Tibial nerve (tissue), 4 donors: ENCODE measurements around the gene PCDHGA4. TPM values are rescaled to one million over a fixed set of nuclear protein-coding genes. Genes with fewer than 3 reads are reported as not detected.

Experiments
- DNase-seq, 2 donors: peaks; one replicate each; pipeline ENCODE4 v3.0.0-alpha.2; 2019; ENCODE audit warnings: low spot score in 2 of 2
- H3K27ac ChIP-seq, 4 donors: fragments of 200-600 bp; sonication (generic) in 3 of 4; one replicate each; pipeline ENCODE4 v1.5.1; 2017 to 2019; ENCODE audit warnings: mild to moderate bottlenecking in 1 of 4
- H3K27me3 ChIP-seq, 2 donors: fragments of 200-600 bp; sonication (generic) in 1 of 2; one replicate each; pipeline versions ENCODE4 v1.5.1 to v1.6.0; 2017 to 2019
- H3K36me3 ChIP-seq, 3 donors: fragments of 200-600 bp; sonication (generic); one replicate each; pipeline ENCODE4 v1.5.1; 2018 to 2019
- H3K4me1 ChIP-seq, 4 donors: fragments of 200-600 bp; sonication (generic) in 3 of 4; one replicate each; pipeline ENCODE4 v1.5.1; 2017 to 2019
- H3K4me3 ChIP-seq, 4 donors: fragments of 200-600 bp; sonication (generic) in 3 of 4; one replicate each; pipeline ENCODE4 v1.5.1; 2017 to 2019; ENCODE audit warnings: mild to moderate bottlenecking in 1 of 4, moderate library complexity in 1 of 4
- H3K9me3 ChIP-seq, 4 donors: fragments of 200-600 bp; sonication (generic) in 3 of 4; one replicate each; pipeline ENCODE4 v1.5.1; 2017 to 2019
- EP300 ChIP-seq, 2 donors: sonication (generic); formaldehyde crosslinking; IDR thresholded peaks; one replicate each; pipeline ENCODE4 v1.6.1; 2017; ENCODE audit warnings: antibody characterized with exemption in 2 of 2, mild to moderate bottlenecking in 1 of 2
- POLR2A ChIP-seq, 2 donors: fragments of 450-650 bp; IDR thresholded peaks; one replicate each; pipeline ENCODE4 v1.6.1; 2017; ENCODE audit warnings: antibody characterized with exemption in 2 of 2, mild to moderate bottlenecking in 2 of 2, moderate library complexity in 2 of 2
- WGBS, 2 donors: methylation state at CpG; one replicate each; pipeline ENCODE4 v1.1.5; 2018; 5-methylcytosine and 5-hydroxymethylcytosine counted together
- total RNA-seq, 4 donors: library from RNA; depleted of rRNA; stranded (reverse); fragments of >200 nt; gene quantifications; one replicate each; pipeline ENCODE4 v1.1.0, GENCODE V29; 2016
- TF ChIP-seq, protein P1 (sequence below), 5 experiments: fragments of 200-600 bp in 3 of 5; fragments of 450-650 bp in 2 of 5; sonication (generic) in 3 of 5; IDR thresholded peaks; one replicate each; pipeline ENCODE4 v1.5.1; 2016 to 2019; ENCODE audit warnings: antibody characterized with exemption in 5 of 5, mild to moderate bottlenecking in 3 of 5, moderate library complexity in 2 of 5

PCDHGA4 gene
- total RNA-seq, 4 donors from 2014 or later: 5.1 to 13.5 (median 9.2) TPM

DNA sequence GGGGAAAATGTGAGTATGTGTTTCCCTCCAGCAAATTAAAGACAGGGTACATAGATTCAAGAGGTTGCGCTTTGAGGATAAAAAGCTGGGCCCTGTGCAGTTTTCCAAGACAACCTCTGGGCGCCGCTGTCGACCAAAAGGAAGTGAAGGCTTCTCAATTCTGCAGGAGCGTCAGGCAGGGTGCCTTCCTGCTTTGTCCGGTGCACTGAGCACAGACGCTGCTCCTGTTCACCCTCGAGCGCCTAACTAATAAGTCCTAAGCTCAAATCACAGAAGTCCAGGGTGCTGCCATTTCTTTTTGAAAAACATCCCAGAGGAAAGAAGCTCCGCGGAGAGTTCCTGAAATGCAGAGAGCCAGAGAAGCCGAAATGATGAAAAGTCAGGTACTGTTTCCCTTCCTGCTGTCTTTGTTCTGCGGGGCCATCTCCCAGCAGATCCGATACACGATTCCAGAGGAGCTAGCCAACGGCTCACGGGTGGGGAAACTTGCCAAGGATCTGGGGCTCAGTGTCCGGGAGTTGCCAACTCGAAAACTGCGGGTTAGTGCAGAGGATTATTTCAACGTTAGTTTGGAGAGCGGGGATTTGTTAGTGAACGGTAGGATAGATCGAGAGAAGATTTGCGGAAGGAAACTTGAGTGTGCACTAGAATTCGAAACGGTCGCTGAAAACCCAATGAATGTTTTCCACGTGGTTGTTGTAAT, 4.8 kb upstream of the PCDHGA4 start, which contains the start of gene PCDHGB1:
TSS of gene PCDHGB1 (plus strand) at position 183 of the 703 bp plus-strand sequence. CDS start at position 345, 162 bp downstream.
- 28 to 36% methylated on average over 29 of the region's 29 CpGs for WGBS, 2 donors
- Histone ChIP-seq H3K27me3 (no peaks in the 10 kb centered on the region), H3K27ac (no peak within 1 kb of the TSS), H3K4me1 (no peaks in the 10 kb centered on the region), H3K9me3 (peaks cover 4 to 99% (median 43%) of the 10 kb centered on the region in 4 donors), H3K36me3 (peaks cover 0 to 28% (median 0%) of the 10 kb centered on the region in 3 donors), H3K4me3 (peak within 1 kb of the TSS in 1 of 4 donors; percentile 2)
- TF ChIP-seq POLR2A (IDR thresholded peaks at IDR 0.05) (no peak), EP300 (IDR thresholded peaks at IDR 0.05) (no peak)
- TF ChIP-seq, protein P1, sequence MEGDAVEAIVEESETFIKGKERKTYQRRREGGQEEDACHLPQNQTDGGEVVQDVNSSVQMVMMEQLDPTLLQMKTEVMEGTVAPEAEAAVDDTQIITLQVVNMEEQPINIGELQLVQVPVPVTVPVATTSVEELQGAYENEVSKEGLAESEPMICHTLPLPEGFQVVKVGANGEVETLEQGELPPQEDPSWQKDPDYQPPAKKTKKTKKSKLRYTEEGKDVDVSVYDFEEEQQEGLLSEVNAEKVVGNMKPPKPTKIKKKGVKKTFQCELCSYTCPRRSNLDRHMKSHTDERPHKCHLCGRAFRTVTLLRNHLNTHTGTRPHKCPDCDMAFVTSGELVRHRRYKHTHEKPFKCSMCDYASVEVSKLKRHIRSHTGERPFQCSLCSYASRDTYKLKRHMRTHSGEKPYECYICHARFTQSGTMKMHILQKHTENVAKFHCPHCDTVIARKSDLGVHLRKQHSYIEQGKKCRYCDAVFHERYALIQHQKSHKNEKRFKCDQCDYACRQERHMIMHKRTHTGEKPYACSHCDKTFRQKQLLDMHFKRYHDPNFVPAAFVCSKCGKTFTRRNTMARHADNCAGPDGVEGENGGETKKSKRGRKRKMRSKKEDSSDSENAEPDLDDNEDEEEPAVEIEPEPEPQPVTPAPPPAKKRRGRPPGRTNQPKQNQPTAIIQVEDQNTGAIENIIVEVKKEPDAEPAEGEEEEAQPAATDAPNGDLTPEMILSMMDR (IDR thresholded peaks at IDR 0.05): peak in 2 of 5 experiments; percentile 8 to 10
- no peak for DNase-seq

DNA sequence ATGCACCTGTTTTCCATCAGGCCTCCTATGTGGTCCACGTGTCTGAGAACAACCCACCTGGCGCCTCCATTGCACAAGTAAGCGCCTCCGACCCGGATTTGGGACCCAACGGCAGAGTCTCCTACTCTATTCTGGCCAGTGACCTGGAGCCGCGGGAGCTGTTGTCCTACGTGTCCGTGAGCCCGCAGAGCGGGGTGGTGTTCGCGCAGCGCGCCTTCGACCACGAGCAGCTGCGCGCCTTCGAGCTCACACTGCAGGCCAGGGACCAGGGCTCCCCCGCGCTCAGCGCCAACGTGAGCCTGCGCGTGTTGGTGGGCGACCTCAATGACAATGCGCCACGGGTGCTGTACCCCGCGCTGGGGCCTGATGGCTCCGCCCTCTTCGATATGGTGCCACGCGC, 3.2 kb upstream of the PCDHGA4 start:
- H3K27ac ChIP-seq: no peak overlapping the region
- no peak for DNase-seq
- no peaks in the 10 kb centered on the region for H3K27me3 ChIP-seq
- H3K9me3 ChIP-seq: peaks cover 0 to 99% (median 44%) of the 10 kb centered on the region in 4 donors
- H3K4me3 ChIP-seq: no peak overlapping the region
- TF ChIP-seq POLR2A (IDR thresholded peaks at IDR 0.05) (no peak), EP300 (IDR thresholded peaks at IDR 0.05) (no peak)
- TF ChIP-seq, protein P1 (IDR thresholded peaks at IDR 0.05): no peak
- H3K4me1 ChIP-seq: no peaks in the 10 kb centered on the region
- WGBS, 2 donors: 44 to 49% methylated on average over 6 to 8 of the region's 36 CpGs
- peaks cover 0 to 36% (median 0%) of the 10 kb centered on the region in 3 donors for H3K36me3 ChIP-seq

DNA sequence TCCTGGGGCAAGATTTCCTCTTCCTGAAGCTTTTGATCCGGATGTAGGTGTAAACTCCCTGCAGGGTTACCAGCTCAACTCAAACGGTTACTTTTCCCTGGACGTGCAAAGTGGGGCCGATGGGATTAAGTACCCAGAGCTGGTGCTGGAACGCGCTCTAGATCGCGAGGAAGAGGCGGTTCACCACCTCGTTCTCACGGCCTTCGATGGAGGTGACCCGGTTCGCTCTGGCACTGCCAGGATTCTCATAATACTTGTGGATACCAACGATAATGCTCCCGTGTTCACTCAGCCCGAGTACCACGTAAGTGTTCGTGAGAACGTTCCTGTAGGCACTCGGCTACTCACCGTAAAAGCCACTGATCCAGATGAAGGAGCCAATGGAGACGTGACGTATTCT, 820 bp downstream of the PCDHGA4 start:
- peaks cover 0 to 99% (median 44%) of the 10 kb centered on the region in 4 donors for H3K9me3 ChIP-seq
- no peak overlapping the region for H3K27ac ChIP-seq
- DNase-seq: no peak
- no peaks in the 10 kb centered on the region for H3K4me1 ChIP-seq
- peaks cover 0 to 37% (median 0%) of the 10 kb centered on the region in 3 donors for H3K36me3 ChIP-seq
- H3K27me3 ChIP-seq: no peaks in the 10 kb centered on the region
- no peak overlapping the region for H3K4me3 ChIP-seq
- TF ChIP-seq, protein P1 (IDR thresholded peaks at IDR 0.05): no peak
- 59% methylated on average over 24 of the region's 24 CpGs for WGBS, 2 donors

DNA sequence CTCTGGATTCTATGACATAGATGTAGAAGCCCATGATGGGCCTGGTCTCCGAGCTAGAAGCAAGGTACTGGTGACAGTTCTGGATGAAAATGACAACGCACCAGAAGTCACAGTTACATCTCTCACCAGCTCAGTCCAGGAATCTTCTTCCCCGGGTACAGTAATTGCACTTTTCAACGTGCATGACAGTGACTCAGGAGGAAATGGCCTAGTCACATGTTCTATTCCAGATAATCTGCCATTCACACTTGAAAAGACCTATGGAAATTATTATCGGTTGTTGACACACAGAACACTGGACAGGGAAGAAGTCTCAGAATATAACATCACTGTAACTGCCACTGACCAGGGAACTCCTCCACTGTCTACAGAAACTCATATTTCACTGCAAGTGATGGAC, 1.3 kb downstream of the PCDHGA4 start:
- no peak for DNase-seq
- 74 to 75% methylated on average over 5 of the region's 5 CpGs for WGBS, 2 donors
- Histone ChIP-seq H3K4me3 (no peak overlapping the region), H3K27ac (no peak overlapping the region), H3K9me3 (peaks cover 0 to 99% (median 46%) of the 10 kb centered on the region in 4 donors), H3K4me1 (no peaks in the 10 kb centered on the region), H3K27me3 (no peaks in the 10 kb centered on the region), H3K36me3 (peaks cover 0 to 38% (median 0%) of the 10 kb centered on the region in 3 donors)
- TF ChIP-seq, protein P1 (IDR thresholded peaks at IDR 0.05): no peak
- TF ChIP-seq EP300 (IDR thresholded peaks at IDR 0.05) (no peak), POLR2A (IDR thresholded peaks at IDR 0.05) (no peak)

DNA sequence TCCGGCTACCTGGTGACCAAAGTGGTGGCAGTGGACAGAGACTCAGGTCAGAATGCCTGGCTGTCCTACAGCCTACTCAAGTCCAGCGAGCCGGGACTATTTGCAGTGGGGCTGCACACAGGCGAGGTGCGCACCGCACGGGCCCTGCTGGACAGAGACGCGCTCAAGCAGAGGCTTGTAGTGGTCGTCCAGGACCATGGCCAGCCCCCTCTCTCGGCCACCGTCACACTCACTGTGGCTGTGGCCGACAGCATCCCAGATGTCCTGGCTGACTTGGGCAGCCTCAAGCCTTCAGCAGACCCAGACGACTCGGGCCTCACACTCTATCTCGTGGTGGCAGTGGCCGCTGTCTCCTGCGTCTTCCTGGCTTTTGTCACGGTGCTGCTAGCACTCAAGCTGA, 2.1 kb downstream of the PCDHGA4 start:
- no peak overlapping the region for H3K4me3 ChIP-seq
- no peaks in the 10 kb centered on the region for H3K4me1 ChIP-seq
- H3K9me3 ChIP-seq: peaks cover 0 to 99% (median 47%) of the 10 kb centered on the region in 4 donors
- no peak for DNase-seq
- H3K36me3 ChIP-seq: peaks cover 0 to 44% (median 0%) of the 10 kb centered on the region in 3 donors
- no peak overlapping the region for H3K27ac ChIP-seq
- H3K27me3 ChIP-seq: no peaks in the 10 kb centered on the region
- 52 to 53% methylated on average over 16 of the region's 19 CpGs for WGBS, 2 donors
- TF ChIP-seq, protein P1 (IDR thresholded peaks at IDR 0.05): no peak
- no peak for TF ChIP-seq POLR2A (IDR thresholded peaks at IDR 0.05)
- no peak for TF ChIP-seq EP300 (IDR thresholded peaks at IDR 0.05)
